Fibroblast of skin of scalp (primary cell): ENCODE results near the gene NHEJ1.

Source experiments
- DNase-seq: peaks from one replicate; pipeline ENCODE4 v3.0.0-alpha.2; 2013

NHEJ1 gene

DNA sequence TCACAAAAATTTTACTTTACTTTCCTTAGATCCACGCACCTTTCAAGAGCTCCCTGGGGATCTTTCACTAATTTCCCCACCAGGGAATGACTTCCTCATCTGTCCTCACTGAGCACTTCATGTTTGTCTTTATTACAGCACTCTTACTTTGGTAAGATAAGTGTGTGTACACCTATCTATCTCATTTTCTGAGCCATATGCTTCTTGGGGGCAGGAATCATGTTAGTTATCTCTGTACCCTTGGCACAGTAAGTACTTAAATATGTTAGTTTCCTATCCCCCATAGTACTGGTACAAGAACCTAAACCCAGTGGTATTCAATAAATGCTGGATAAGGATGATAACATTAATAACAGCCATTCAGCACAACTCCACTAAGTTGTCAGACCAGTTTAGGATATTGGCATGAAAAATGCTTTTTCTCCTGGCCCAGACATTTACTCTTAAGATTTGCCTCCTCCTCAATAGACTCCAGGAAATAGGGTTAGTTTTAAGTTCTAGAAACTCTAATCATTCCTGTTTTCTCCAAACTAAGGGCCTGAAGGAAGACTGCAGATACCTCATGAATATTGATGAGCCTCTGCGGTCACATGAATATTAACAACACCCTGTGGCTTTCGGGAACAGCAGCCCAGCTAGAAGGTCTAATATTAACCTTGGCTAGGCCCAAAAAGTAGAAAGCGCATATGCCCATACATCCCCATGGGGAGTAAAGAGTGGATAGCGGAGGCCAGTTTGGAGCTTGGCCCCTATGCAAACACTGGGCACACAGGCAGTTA, 38.2 kb downstream of the NHEJ1 start:
- no peak for DNase-seq

DNA sequence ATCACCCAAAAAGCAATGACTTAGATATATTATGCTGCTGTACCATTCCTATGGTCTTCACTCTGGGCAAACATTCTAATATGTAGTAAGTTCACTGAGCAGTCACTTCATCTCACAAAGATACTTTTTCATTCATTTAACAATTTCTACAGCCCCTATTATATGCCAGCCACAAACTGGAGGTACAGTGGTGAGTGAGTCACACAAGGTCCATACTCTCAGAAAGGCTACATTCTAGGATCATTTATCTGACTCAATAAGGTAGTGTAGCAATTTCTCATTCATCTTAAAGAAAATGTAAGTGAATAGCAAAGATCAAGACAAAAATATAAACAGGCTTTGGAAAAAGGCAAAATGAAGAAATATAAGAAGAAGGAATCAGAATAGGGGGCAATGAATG, 40.5 kb downstream of the NHEJ1 start:
- no peak for DNase-seq

DNA sequence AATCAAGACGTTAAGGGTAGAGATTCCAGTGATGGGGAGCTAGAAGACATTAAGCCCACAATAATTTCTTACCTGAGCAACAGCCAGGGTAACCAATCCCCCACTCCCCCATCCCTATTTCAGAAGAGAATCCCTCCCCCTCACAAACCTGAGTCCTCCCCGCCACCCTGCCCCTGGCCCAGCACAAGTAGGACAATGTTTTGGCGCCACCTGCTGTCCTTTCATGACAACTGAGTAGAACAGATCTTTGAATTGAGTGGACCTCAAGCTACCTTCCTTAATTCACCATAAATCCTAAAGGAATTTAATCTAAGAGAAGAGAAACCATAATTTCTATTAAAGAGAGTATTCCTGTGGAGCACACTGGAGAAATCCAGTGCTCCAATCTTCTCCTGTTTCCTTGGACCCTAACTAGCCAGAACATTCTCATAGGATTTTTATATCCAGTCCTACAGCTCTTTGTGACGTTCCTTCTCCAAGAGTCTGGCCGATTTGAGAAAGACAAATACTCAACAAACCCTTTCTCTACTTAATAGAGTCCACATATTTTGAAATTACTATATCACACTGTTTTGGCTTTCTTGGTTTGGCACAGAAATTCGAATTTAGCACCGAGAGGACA, 41.1 kb downstream of the NHEJ1 start:
- peak; percentile 48 for DNase-seq

DNA sequence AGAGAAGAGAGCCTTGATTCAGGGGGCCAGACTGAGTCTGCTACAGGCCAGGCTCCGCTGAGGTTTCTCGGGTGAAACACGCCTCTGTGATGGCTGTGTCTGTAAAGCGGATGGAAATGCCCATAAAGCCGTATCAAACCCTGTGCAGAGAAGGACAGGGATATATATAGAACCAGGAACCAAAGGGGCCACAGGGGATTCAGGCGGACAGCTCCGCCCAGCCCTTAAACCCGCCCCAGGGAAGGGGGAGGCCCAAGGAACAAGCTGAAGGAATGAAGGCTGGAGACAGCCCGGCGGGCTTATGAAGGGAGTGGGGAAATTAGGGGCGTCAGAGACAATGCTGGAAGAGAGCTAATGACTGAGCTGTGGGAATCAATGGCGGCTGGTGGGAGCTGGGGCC, 42.1 kb downstream of the NHEJ1 start:
- peak; percentile 10 for DNase-seq

DNA sequence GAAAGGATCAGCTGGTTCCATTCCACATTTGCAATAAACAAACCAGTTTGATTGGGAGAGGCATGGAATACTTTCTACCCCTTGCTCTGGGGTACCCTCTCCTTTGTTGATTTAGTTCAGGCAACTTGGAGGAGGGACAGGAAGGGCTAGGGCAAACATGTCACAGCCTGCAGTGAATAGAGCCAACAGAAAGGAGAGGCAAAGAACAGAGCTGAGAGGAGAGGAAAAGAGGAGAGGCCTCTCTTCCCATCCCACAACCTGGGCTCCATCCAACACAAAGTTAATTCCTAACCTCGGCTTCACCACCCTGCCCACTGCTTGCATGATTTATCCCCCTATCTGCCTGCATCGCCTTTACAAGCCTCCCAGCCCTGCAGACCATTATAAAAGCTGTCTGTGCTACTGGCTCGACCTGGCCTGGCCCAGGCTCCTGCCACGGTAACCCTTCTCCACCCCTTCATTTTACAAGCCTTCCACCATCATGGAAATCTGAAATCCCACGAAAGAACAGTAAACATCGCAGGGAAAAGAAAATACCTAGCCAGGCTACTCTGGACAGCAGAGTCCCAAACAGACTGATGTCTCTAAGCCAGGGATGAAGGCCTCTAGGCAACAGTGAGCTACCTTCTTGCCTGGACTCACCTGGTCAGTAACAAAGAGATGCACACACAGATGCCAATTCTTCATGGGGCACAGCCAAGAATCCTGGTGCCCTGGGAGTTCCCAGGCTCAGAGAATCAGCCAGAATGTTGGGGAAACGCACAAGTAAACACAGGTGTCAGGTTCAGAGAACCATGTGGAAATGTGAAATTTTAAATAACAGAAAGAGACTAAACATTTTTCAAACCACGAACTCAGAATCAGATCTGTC, 43.6 kb downstream of the NHEJ1 start:
- no peak for DNase-seq

DNA sequence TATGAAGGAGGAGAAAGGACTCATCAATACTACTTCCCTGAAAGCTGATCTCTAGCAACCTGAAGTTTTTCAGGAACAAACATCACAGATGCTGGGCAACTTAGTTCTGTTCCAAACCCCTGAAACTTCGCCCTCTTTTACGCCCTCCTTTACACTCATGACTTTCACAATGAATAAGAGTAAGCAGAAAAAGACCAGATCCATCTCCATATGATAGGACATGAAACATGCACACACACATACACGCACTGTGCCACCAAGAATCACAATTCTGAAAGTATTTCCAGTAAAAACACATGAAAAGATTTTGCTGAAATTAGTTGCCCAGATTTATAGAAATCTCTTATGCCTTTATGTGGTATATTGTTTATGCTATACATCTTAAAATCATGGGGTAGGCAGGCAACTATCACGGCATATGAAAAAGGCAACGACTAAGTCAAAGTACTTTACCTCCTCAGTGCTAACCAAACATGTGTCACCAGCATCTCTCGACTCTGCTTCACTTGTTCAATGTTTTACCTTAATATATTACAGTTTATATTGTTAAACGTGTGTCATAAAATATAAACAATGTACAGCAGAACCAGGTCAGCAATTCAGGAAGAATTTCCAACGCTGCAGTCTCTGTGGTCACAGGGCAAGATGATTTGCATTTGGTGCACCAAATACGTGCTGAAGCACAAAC, 47.8 kb downstream of the NHEJ1 start:
- DNase-seq: no peak

DNA sequence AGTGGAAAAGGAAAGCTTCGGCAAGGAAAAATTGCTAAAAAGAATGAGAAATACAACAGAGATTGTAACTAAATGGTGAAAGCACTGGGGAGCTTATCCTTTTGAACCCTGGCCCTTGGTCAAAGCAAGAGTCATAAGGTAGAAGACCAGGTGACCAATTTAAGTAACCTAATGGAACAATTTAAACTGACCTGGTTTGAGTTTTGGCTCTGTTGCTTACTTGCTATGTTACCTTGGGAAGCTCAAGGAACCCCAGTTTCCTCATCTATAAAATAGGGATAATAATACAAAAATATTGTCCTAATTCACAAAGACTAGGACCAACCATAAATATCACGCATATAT, 48.6 kb downstream of the NHEJ1 start:
- no peak for DNase-seq

DNA sequence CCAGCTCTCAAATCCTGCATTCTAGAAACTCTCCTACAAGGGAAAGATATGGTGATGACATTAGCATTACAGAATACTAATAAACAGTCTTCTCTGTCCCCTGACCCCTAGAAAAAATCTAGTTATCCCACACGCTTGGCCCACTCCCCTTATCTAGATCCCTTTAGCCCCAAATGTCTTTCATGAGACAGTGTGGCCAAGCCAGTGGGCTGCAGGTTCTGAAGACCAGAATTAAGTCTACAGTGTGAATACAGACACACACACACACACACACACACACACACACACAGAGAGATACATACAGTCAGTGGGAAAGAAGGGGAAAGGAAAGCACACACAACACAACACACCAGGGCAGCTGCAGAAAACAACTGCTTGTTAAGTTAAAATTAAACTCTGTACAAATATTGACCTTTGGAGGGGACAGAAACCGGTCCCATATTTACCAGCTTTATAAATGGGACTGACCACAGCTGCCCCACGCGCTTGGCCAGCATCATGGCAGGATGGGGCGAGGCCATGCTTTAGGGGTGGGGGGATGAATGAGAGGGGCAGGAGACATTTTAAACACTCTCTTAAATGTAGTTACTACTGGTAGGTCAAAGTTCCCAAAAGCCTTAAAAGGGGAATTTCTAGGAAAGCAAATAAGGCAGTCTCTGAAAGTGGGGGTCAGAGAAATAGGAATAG, 49.1 kb downstream of the NHEJ1 start:
- DNase-seq: no peak

DNA sequence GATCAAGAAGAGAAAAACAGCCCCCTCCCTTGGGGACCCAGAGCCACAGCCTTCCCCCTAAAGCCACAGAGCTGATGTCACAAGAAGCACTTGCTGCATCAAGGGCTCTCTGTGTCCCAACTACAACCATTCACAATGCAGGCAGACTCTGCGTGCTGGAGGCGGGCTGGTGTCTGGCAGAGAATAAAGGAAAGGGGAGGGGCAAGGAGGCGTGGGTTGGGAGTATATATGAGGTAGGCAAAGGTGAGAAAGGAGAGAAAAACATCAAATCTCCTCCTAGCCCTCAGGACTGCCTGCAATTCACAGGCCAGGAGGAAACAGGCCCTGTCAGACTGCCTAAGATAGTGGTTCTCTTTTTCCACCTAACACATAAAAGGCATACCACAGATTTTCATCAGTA, 51.1 kb downstream of the NHEJ1 start:
- no peak for DNase-seq

DNA sequence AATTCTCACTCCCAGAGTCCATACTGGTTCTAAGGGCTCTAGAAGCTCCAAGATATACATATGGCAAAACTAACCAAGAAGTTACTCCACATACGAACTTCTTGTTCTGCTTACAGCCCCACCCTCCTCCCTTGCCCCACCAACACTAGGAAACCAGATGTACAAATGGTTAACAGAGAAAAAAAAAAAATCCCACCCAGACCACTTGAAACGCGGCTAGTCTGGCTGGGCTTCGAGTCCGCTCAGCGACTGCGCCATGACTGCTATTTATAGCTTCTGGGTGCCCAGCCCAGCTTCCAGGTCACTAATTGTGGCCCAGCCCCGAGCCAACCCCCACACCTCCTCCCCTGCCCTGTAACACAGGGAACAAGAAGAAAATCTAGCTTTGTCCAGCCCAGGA, 52.9 kb downstream of the NHEJ1 start:
- DNase-seq: no peak

DNA sequence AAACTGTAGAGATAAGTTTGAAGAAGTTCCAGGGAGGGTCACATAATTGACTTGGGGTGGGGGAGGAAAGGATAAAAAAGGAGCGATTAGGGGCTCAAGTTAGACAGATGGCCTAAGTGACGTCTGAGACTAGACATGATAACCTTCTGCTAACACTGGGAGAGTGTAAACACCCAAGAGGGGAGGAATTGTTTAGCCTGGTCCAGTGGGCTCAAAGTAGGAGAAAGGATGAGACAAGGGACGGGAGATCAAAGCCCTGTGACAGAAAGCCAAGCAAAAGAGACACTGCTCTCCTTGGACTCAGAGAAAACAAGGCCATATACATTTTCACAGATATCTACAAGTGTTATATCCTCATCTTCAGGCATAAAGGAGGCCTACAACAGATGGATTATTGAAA, 54.4 kb downstream of the NHEJ1 start:
- DNase-seq: no peak

DNA sequence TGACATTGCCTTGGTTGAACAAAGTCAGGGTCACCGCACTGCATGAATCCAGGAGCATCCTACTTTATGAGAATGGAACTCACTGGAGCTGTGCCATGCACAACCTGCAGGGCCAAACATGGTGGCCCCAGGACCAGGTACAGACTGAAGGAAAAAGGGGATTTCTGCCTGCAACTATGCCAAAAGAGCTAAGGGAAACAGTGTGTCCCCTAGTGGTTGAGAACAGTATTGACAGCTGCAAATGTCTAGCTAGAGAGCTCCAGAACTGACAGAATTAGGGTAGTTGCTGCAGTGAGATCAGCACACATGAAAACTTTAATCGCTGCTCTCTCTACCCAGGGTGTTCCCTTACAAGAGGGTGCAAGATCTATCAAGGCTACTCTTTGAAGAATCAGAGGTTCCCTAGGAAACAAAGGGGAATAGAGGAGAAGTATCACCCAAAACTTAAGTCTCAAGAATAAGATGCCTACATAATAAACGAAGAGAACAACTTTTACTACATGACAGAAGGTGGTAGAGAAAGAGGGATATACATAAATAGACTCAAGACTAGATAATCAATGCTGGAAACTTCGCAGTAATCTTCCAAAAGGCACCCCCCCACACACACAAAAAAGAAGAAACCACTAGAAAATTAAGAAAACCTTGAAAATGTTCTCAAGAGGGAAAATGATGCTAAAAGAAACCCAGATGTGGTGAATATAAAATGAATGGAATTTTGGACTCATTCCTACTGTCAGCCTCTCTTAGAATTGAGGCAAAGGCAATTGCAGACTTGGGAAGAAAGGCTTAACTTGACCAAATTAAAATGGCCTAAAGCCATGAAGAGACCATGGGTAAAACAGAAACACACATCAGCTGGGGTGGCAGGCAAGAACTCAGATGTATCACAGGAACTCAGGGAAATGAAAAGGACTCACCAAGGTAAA, 56.2 kb downstream of the NHEJ1 start:
- peak; percentile 57 for DNase-seq

DNA sequence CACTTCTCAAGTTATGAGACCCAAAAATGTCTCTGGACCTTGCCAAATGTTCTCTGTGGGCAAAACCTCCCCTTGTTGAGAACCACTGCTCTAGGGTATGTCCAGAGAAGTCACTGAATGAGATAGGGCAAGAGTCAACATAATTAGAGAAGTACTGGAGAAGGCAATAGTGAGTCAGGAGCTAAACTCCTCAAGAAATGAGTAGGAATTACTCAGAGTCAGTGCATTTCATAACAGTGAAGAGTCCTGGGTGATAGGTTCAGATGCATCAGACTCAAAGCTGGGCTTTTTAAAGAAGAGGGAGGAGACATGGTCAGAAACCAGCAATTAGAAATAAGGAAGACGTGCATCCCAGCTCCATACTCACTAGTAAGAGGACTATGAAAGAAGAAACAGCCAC, 61.3 kb downstream of the NHEJ1 start:
- no peak for DNase-seq

DNA sequence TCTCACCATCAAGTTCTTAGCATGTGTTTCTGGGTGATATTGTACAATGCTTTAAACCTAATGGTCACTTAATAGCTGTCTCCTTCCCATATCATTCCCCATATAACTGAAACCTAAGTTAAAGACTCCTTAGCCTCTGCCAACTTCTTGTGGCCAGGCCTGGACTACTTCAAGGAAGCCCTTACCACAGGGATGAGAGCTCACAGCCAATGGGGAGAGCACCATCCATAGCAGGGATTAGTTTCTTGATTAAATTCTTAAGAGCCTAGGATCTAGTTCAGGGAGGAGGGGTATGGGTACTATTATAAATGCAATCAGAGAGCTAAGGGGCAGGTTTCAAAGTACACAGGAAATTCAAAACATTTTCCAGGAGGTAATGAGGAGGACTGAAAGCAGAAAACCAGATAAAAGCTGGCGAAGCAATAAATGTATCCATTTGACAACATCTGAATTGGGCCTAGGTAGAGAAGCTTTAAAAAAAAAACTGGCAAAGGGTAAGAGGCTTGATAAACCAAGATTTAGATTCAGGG, 65.1 kb downstream of the NHEJ1 start:
- DNase-seq: no peak

DNA sequence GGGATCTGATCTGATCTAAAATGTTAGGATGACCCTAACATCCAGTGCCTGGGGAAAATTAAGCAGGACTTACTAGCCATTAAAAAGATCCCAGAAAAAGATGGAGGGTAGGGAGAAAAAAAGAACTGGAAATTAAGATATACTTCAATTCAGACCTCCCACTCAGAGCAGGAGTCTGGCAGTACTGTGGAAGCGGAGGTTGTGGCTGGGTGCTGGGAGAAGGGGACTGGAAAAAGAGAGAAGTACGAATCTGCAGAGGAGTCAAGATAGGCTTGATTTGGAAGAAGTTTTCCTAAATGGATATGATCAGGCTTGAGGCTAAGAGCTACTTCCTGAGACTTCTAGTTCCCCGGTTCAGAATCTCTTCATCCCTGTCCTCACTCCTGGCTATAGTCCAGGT, 66.4 kb downstream of the NHEJ1 start:
- no peak for DNase-seq

DNA sequence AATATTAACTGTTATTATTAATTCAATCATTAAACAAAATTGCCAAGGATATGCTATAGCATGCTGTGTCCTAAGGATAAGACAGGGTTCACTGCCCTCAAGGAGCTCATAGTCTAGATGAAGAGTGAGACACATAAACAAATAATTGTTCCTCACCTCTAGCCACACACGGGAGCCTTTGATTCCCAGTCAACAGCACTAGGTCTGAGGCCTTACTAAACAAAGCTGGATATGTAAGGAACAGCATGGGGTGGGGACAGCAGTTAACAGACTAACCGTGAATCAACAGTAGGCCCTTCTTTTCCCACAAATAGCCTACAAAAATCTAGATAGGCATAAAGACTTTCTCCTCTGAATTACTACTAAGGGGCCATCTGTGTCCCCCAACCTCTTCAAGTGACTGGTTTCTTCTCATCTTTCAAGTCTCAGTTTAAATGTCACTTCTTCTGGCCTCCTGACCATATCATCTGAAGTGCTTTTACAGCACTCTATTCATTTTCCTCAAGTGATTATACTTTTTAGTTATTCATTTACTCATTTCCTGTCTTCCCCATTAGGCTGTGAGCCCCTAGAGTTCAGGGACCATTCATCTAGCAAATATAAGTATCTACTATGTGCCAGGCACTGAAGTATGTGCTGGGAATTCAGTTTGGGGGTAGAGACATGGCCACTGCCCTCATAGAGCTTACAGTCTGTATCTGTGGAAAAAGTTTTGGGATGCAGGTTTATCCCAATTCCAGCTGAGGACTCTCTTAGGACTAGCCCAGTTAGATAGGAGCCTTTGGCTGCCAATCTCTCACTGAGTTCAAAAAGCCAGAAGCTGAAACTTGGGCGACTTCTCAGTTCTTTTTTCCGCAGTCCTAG, 69.9 kb downstream of the NHEJ1 start:
- no peak for DNase-seq

DNA sequence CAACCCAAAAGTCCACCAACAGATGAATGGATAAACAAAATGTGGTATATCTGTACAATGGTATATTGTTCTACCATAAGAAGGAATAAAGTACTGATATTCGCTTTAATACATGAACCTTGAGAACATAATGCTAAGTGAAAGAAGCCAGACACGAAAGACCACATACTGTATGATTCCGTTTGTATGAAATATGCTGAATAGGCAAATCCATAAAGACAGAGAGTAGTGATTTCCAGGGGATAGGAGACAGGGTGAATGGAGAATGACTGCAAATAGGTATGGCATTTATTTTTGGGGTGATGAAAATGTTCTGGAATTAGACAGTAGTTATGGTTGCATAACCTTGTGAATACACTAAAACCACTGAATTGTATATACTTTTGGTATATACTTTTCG, 71.3 kb downstream of the NHEJ1 start:
- DNase-seq: no peak

DNA sequence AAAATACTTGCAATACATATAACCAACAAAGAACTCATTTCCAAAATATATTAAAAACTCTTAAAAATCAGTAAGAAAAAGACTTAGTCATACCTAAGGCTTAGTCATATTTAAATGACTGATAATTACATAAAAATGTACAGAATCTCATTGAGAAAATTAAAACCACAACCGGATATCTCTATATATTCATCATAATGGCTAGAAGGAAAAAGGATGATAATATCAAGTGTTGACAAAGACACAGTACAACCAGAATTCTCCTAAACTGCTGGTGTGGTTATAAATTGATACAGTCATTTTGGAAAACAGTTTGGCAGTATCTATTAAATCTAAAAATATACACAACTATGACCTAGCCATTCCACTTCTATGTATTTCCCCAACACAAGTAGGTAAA, 72.8 kb downstream of the NHEJ1 start:
- no peak for DNase-seq

DNA sequence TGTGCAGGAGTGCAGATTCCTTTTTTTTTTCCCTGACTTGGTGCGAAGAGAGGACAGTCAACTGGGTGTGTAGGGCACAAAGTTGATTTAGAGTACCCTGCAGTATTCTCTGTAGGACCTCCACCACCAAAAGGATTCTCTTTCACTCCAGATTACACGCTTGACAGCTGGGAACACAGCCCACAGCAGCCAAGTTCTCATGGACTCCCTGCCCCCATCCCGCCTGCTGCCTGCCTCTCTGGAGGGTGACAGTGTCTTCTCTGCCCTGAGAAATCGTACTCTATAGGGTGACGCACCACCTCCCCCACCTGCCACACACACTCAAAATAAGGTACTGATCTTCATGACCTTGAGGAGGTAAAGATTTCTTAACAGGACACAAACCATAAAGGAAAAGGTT, 73.3 kb downstream of the NHEJ1 start:
- no peak for DNase-seq

DNA sequence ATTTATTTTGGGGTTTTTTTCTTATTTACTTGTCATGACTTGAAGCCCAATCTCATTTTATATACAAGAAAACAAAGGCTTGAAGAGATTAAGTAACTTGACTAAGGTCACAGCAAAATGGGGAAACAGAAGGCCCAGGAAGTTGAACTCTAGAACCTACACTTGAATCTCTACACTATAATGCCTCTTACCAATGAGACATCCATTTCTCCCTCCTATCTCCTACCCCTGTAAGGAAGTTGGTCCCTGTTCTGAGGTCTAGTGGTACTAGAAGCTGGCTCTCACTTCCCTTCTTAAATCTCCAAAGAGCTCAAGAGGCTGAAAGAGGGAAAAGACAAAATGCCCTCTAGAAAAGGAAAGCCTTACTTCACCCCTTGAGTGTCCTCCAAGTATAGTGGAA, 74.4 kb downstream of the NHEJ1 start:
- DNase-seq: no peak
